ENCODE measurements around the gene ARID3A.

The ARID3A gene

GRCh38 chr19:964116-964520 lies 38.3 kb downstream of the ARID3A start:
- 96 to 97% methylated on average over 16 of the region's 16 CpGs for WGBS, 2 experiments
- H3K4me1 ChIP-seq (ENCODE audit: control insufficient read depth, insufficient read depth, low read length), result peaks cover 14% of the 10 kb centered on the region
- no peak overlapping the region for H3K27ac ChIP-seq (ENCODE audit: insufficient read depth, low read depth, low read length, poor library complexity, severe bottlenecking)
- H3K4me3 ChIP-seq (ENCODE audit: insufficient read depth, low read depth, low read length), result no peak overlapping the region
- no peaks in the 10 kb centered on the region for H3K9me3 ChIP-seq (ENCODE audit: control insufficient read depth, low read length)
- peaks cover 45% of the 10 kb centered on the region for H3K36me3 ChIP-seq (ENCODE audit: control insufficient read depth, insufficient read depth, low read length)
- H3K27me3 ChIP-seq (ENCODE audit: control insufficient read depth, insufficient read depth, low read length, poor library complexity, severe bottlenecking), result no peaks in the 10 kb centered on the region

GRCh38 chr19:964761-965694 lies 39.2 kb downstream of the ARID3A start:
- WGBS, 2 experiments, result 94 to 97% methylated on average over 19 of the region's 19 CpGs
- no peaks in the 10 kb centered on the region for H3K9me3 ChIP-seq (ENCODE audit: control insufficient read depth, low read length)
- H3K27ac ChIP-seq (ENCODE audit: insufficient read depth, low read depth, low read length, poor library complexity, severe bottlenecking), result no peak overlapping the region
- H3K4me3 ChIP-seq (ENCODE audit: insufficient read depth, low read depth, low read length), result no peak overlapping the region
- H3K36me3 ChIP-seq (ENCODE audit: control insufficient read depth, insufficient read depth, low read length), result peaks cover 50% of the 10 kb centered on the region
- no peaks in the 10 kb centered on the region for H3K27me3 ChIP-seq (ENCODE audit: control insufficient read depth, insufficient read depth, low read length, poor library complexity, severe bottlenecking)
- H3K4me1 ChIP-seq (ENCODE audit: control insufficient read depth, insufficient read depth, low read length), result peaks cover 8% of the 10 kb centered on the region

GRCh38 chr19:966485-967088 lies 40.8 kb downstream of the ARID3A start:
- H3K9me3 ChIP-seq (ENCODE audit: control insufficient read depth, low read length), result no peaks in the 10 kb centered on the region
- no peaks in the 10 kb centered on the region for H3K4me1 ChIP-seq (ENCODE audit: control insufficient read depth, insufficient read depth, low read length)
- peaks cover 66% of the 10 kb centered on the region for H3K36me3 ChIP-seq (ENCODE audit: control insufficient read depth, insufficient read depth, low read length)
- WGBS, 2 experiments, result 91% methylated on average over 17 of the region's 17 CpGs
- no peak overlapping the region for H3K4me3 ChIP-seq (ENCODE audit: insufficient read depth, low read depth, low read length)
- no peak overlapping the region for H3K27ac ChIP-seq (ENCODE audit: insufficient read depth, low read depth, low read length, poor library complexity, severe bottlenecking)
- no peaks in the 10 kb centered on the region for H3K27me3 ChIP-seq (ENCODE audit: control insufficient read depth, insufficient read depth, low read length, poor library complexity, severe bottlenecking)

- WGBS, 2 experiments, result 94% methylated on average over 14 of the region's 14 CpGs
- Histone ChIP-seq H3K36me3 (ENCODE audit: control insufficient read depth, insufficient read depth, low read length) (peaks cover 58% of the 10 kb centered on the region), H3K4me1 (ENCODE audit: control insufficient read depth, insufficient read depth, low read length) (peaks cover 6% of the 10 kb centered on the region), H3K27me3 (ENCODE audit: control insufficient read depth, insufficient read depth, low read length, poor library complexity, severe bottlenecking) (no peaks in the 10 kb centered on the region), H3K27ac (ENCODE audit: insufficient read depth, low read depth, low read length, poor library complexity, severe bottlenecking) (no peak overlapping the region), H3K9me3 (ENCODE audit: control insufficient read depth, low read length) (no peaks in the 10 kb centered on the region), H3K4me3 (ENCODE audit: insufficient read depth, low read depth, low read length) (no peak overlapping the region)
These were observed 44.9 kb downstream of the ARID3A start for GRCh38 chr19:970695-971094.

- 92% methylated on average over 22 of the region's 24 CpGs for WGBS, 2 experiments
- H3K4me3 ChIP-seq (ENCODE audit: insufficient read depth, low read depth, low read length), result no peak overlapping the region
- peaks cover 6% of the 10 kb centered on the region for H3K4me1 ChIP-seq (ENCODE audit: control insufficient read depth, insufficient read depth, low read length)
- H3K27ac ChIP-seq (ENCODE audit: insufficient read depth, low read depth, low read length, poor library complexity, severe bottlenecking), result no peak overlapping the region
- peaks cover 49% of the 10 kb centered on the region for H3K36me3 ChIP-seq (ENCODE audit: control insufficient read depth, insufficient read depth, low read length)
- H3K9me3 ChIP-seq (ENCODE audit: control insufficient read depth, low read length), result no peaks in the 10 kb centered on the region
- H3K27me3 ChIP-seq (ENCODE audit: control insufficient read depth, insufficient read depth, low read length, poor library complexity, severe bottlenecking), result no peaks in the 10 kb centered on the region
These were observed 46.0 kb downstream of the ARID3A start for GRCh38 chr19:971795-972194.

GRCh38 chr19:972281-972680 lies 46.4 kb downstream of the ARID3A start:
- H3K27ac ChIP-seq (ENCODE audit: insufficient read depth, low read depth, low read length, poor library complexity, severe bottlenecking), result no peak overlapping the region

GRCh38 chr19:973726-974563 lies 48.1 kb downstream of the ARID3A start:
- Histone ChIP-seq H3K4me3 (ENCODE audit: insufficient read depth, low read depth, low read length) (no peak overlapping the region), H3K9me3 (ENCODE audit: control insufficient read depth, low read length) (no peaks in the 10 kb centered on the region), H3K36me3 (ENCODE audit: control insufficient read depth, insufficient read depth, low read length) (peaks cover 33% of the 10 kb centered on the region), H3K4me1 (ENCODE audit: control insufficient read depth, insufficient read depth, low read length) (peaks cover 6% of the 10 kb centered on the region), H3K27me3 (ENCODE audit: control insufficient read depth, insufficient read depth, low read length, poor library complexity, severe bottlenecking) (no peaks in the 10 kb centered on the region), H3K27ac (ENCODE audit: insufficient read depth, low read depth, low read length, poor library complexity, severe bottlenecking) (no peak overlapping the region)
- 89 to 91% methylated on average over 29 of the region's 29 CpGs for WGBS, 2 experiments

More at GRCh38 chr19:972281-972680, 46.4 kb downstream of the ARID3A start:
- Histone ChIP-seq H3K36me3 (ENCODE audit: control insufficient read depth, insufficient read depth, low read length) (peaks cover 44% of the 10 kb centered on the region), H3K27me3 (ENCODE audit: control insufficient read depth, insufficient read depth, low read length, poor library complexity, severe bottlenecking) (no peaks in the 10 kb centered on the region), H3K9me3 (ENCODE audit: control insufficient read depth, low read length) (no peaks in the 10 kb centered on the region), H3K4me3 (ENCODE audit: insufficient read depth, low read depth, low read length) (no peak overlapping the region), H3K4me1 (ENCODE audit: control insufficient read depth, insufficient read depth, low read length) (peaks cover 6% of the 10 kb centered on the region)
- WGBS, 2 experiments, result 92 to 97% methylated on average over 5 of the region's 6 CpGs

- Histone ChIP-seq H3K4me1 (ENCODE audit: control insufficient read depth, insufficient read depth, low read length) (peaks cover 12% of the 10 kb centered on the region), H3K9me3 (ENCODE audit: control insufficient read depth, low read length) (no peaks in the 10 kb centered on the region), H3K36me3 (ENCODE audit: control insufficient read depth, insufficient read depth, low read length) (peaks cover 28% of the 10 kb centered on the region), H3K27ac (ENCODE audit: insufficient read depth, low read depth, low read length, poor library complexity, severe bottlenecking) (no peak overlapping the region), H3K27me3 (ENCODE audit: control insufficient read depth, insufficient read depth, low read length, poor library complexity, severe bottlenecking) (no peaks in the 10 kb centered on the region), H3K4me3 (ENCODE audit: insufficient read depth, low read depth, low read length) (no peak overlapping the region)
- 85% methylated on average over 37 of the region's 37 CpGs for WGBS, 2 experiments
These were observed 48.9 kb downstream of the ARID3A start for GRCh38 chr19:974564-975257.

- WGBS, 2 experiments, result 88 to 89% methylated on average over 10 of the region's 10 CpGs
- Histone ChIP-seq H3K36me3 (ENCODE audit: control insufficient read depth, insufficient read depth, low read length) (peaks cover 11% of the 10 kb centered on the region), H3K27ac (ENCODE audit: insufficient read depth, low read depth, low read length, poor library complexity, severe bottlenecking) (no peak overlapping the region), H3K27me3 (ENCODE audit: control insufficient read depth, insufficient read depth, low read length, poor library complexity, severe bottlenecking) (no peaks in the 10 kb centered on the region), H3K9me3 (ENCODE audit: control insufficient read depth, low read length) (no peaks in the 10 kb centered on the region), H3K4me3 (ENCODE audit: insufficient read depth, low read depth, low read length) (no peak overlapping the region), H3K4me1 (ENCODE audit: control insufficient read depth, insufficient read depth, low read length) (peaks cover 21% of the 10 kb centered on the region)
These were observed 50.6 kb downstream of the ARID3A start for GRCh38 chr19:976476-976875.

Measured in ectodermal cell (in vitro differentiated cells).